Measurements from ENCODE around the gene TLE4.

GRCh38 chr9:79537838-79538237 is 33.9 kb upstream of the TLE4 start:
- TF ChIP-seq SMC3 (IDR thresholded peaks at IDR 0.05; ENCODE audit: low read depth, low read length) (no peak), CTCF (IDR thresholded peaks at IDR 0.05) (no peak), REST (IDR thresholded peaks at IDR 0.05; ENCODE audit: low read depth, low read length) (no peak), EZH2phosphoT487 (IDR thresholded peaks at IDR 0.05; ENCODE audit: borderline replicate concordance, low read depth) (no peak)

Measured in SK-N-SH (cell line).